SU-DHL-6 (cell line): Measurements from ENCODE around the gene C3AR1.
A peak's percentile ranks its signal among the peaks of the same experiment; 100 is the strongest.
"Not testable (repeated sequence)": the region's sequence is repeated elsewhere in the genome, so short reads cannot be mapped to it uniquely, and the experiment has no call there.

Source experiments
- H2AFZ ChIP-seq: fragments of 200-600 bp; sonication (generic); 2 replicates; pipeline ENCODE4 v1.6.1; 2014; ENCODE audit warnings: low read depth, mild to moderate bottlenecking, moderate library complexity, mixed read lengths, antibody characterized with exemption, low read length; ENCODE audit not compliant: severe bottlenecking
- H3F3A ChIP-seq: fragments of 200-600 bp; shearing (Covaris generic); 2 replicates; pipeline ENCODE4 v1.6.0; 2016; ENCODE audit warnings: antibody characterized with exemption, mild to moderate bottlenecking; ENCODE audit not compliant: insufficient read depth
- H3K27ac ChIP-seq: fragments of 200-600 bp; sonication (generic); 2 replicates; pipeline ENCODE4 v1.5.1; 2016; ENCODE audit warnings: low read depth, mild to moderate bottlenecking, low read length, moderate library complexity, mixed read lengths
- H3K27me3 ChIP-seq: fragments of 200-600 bp; sonication (generic), shearing (Covaris generic); 2 replicates; pipeline ENCODE4 v1.6.0; 2014; ENCODE audit warnings: mild to moderate bottlenecking, low read length
- H3K36me3 ChIP-seq: fragments of 200-600 bp; sonication (generic); 2 replicates; pipeline ENCODE4 v1.6.1; 2014; ENCODE audit warnings: mild to moderate bottlenecking, low read length, mixed read lengths
- H3K4me2 ChIP-seq: fragments of 300-600, 200-600 bp; shearing (Covaris generic), sonication (generic); 2 replicates; pipeline ENCODE4 v1.6.0; 2014; ENCODE audit warnings: low read length, low read depth, mild to moderate bottlenecking; ENCODE audit not compliant: poor library complexity, severe bottlenecking
- H3K4me3 ChIP-seq: fragments of 200-600 bp; sonication (generic); 2 replicates; pipeline ENCODE4 v1.5.1; 2014; ENCODE audit warnings: antibody characterized with exemption, low read length, mild to moderate bottlenecking, mixed read lengths; ENCODE audit not compliant: insufficient read depth, poor library complexity, severe bottlenecking
- H3K79me2 ChIP-seq: fragments of 200-600 bp; sonication (generic); 2 replicates; pipeline ENCODE4 v1.6.1; 2014; ENCODE audit warnings: mild to moderate bottlenecking, low read length, moderate library complexity; ENCODE audit not compliant: insufficient read depth
- H3K9ac ChIP-seq: fragments of 200-600 bp; sonication (generic); 2 replicates; pipeline ENCODE4 v1.7.0; 2014; ENCODE audit warnings: mild to moderate bottlenecking, low read length
- H3K9me2 ChIP-seq: fragments of 200-600 bp; sonication (generic); replicated peaks from 2 replicates; pipeline ENCODE4 v1.6.1; 2014; ENCODE audit warnings: low read length; ENCODE audit not compliant: insufficient read depth
- H3K9me3 ChIP-seq: fragments of 200-600 bp; sonication (generic); 2 replicates; pipeline ENCODE4 v1.6.1; 2014; ENCODE audit warnings: low read length, mixed read lengths; ENCODE audit not compliant: insufficient read depth
- H4K20me1 ChIP-seq: fragments of 200-600 bp; sonication (generic); 2 replicates; pipeline ENCODE4 v1.6.1; 2014; ENCODE audit warnings: low read depth, mild to moderate bottlenecking, antibody characterized with exemption, low read length, moderate library complexity, mixed read lengths
- CTCF ChIP-seq: fragments of 200-600 bp; sonication (generic); IDR thresholded peaks from one replicate; pipeline ENCODE4 v1.5.1; 2017; ENCODE audit warnings: antibody characterized with exemption, mild to moderate bottlenecking, low read length, moderate library complexity; ENCODE audit not compliant: insufficient read depth, poor library complexity, severe bottlenecking
- EZH2phosphoT487 ChIP-seq: fragments of 200-600 bp; sonication (generic), shearing (Covaris generic); conservative IDR thresholded peaks from 2 replicates; pipeline ENCODE4 v1.6.1; 2018; ENCODE audit warnings: mild to moderate bottlenecking, antibody characterized with exemption, low read length, moderate library complexity, mixed read lengths

Gene C3AR1

GRCh38 chr12:8065991-8066594 lies at the start of gene C3AR1:
C3AR1 (minus strand) TSS chr12:8066359; CDS start chr12:8060185, 6,174 bp downstream.
- H3K4me3 ChIP-seq = no peak within 1 kb of the TSS
- H3K9me2 ChIP-seq = no peaks in the 10 kb centered on the region
- no peak within 1 kb of the TSS for H3K9ac ChIP-seq
- no peak within 1 kb of the TSS for H3K4me2 ChIP-seq
- no peaks in the 10 kb centered on the region for H4K20me1 ChIP-seq
- H3K79me2 ChIP-seq = no peaks in the 10 kb centered on the region
- TF ChIP-seq CTCF (no peak), EZH2phosphoT487 (no peak)
- H3K36me3 ChIP-seq = no peaks in the 10 kb centered on the region
- H3F3A ChIP-seq = no peaks in the 10 kb centered on the region
- H2AFZ ChIP-seq = no peak within 1 kb of the TSS
- no peaks in the 10 kb centered on the region for H3K9me3 ChIP-seq
- H3K27ac ChIP-seq = no peak within 1 kb of the TSS
- H3K27me3 ChIP-seq = no peaks in the 10 kb centered on the region

- H3K27ac ChIP-seq, H3K9me2 ChIP-seq, H3K79me2 ChIP-seq, H3F3A ChIP-seq, H2AFZ ChIP-seq, H3K36me3 ChIP-seq, H3K9ac ChIP-seq, H3K4me2 ChIP-seq, H3K27me3 ChIP-seq, H3K4me3 ChIP-seq, H3K9me3 ChIP-seq, H4K20me1 ChIP-seq: not testable (repeated sequence)
Measured at GRCh38 chr12:8113117-8113516, 47.0 kb upstream of the C3AR1 start.

DNA sequence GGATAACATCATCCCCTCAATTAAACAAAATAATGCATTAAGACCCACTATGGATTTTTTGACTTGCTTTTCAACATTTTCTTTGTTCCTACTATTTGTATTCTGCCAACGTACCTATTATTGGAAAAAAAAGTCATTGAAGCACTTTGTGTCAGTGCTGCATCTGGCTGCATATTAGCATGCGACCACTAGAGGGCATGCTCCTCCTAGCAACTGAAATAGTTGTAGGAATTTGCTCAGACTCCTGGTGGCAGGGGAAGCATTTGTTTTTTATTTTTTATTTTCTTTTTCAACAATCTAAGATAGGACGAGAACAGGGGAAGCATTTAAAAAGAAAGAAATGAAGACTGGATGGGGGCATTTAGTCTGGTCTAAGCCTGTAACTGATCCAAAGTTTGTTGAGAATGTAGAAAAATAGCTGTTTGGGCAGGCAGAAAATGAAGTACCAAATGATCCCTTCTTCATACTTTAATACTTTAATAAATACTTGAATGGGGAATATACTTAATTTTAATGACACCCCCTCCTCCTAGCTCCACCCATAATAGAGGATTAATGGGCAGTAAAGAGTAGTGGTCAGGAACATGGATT lies 42.7 kb upstream of the C3AR1 start:
- H3K9me3 ChIP-seq = no peaks in the 10 kb centered on the region
- no peaks in the 10 kb centered on the region for H4K20me1 ChIP-seq
- no peaks in the 10 kb centered on the region for H3K79me2 ChIP-seq
- no peak overlapping the region for H3K27ac ChIP-seq
- peak overlapping the region; percentile 14 for H3K4me2 ChIP-seq
- no peak overlapping the region for H3K4me3 ChIP-seq
- H3K9ac ChIP-seq = no peak overlapping the region; the same call in 1 of the 2 replicates
- no peaks in the 10 kb centered on the region for H3K36me3 ChIP-seq
- peak overlapping the region; percentile 32 for H2AFZ ChIP-seq
- no peaks in the 10 kb centered on the region for H3K27me3 ChIP-seq
- no peaks in the 10 kb centered on the region for H3F3A ChIP-seq
- no peak for TF ChIP-seq EZH2phosphoT487
- TF ChIP-seq CTCF = peak; percentile 99
- no peaks in the 10 kb centered on the region for H3K9me2 ChIP-seq

GRCh38 chr12:8099235-8099634 lies 33.1 kb upstream of the C3AR1 start:
- Histone ChIP-seq H4K20me1 (no peaks in the 10 kb centered on the region), H3K9ac (no peak overlapping the region), H3K9me3 (no peaks in the 10 kb centered on the region), H3K36me3 (no peaks in the 10 kb centered on the region), H2AFZ (no peak overlapping the region), H3F3A (0 out of 2 replicates have a peak, but pooled peaks cover 4% of the 10 kb centered on the region), H3K4me2 (no peak overlapping the region), H3K27me3 (no peaks in the 10 kb centered on the region), H3K9me2 (no peaks in the 10 kb centered on the region), H3K4me3 (no peak overlapping the region), H3K79me2 (no peaks in the 10 kb centered on the region), H3K27ac (no peak overlapping the region)
- TF ChIP-seq EZH2phosphoT487 (no peak), CTCF (no peak)
